ENCODE measurements around the gene FBXO44.

FBXO44 gene

GRCh38 chr1:11640101-11640500 lies 14.6 kb upstream of the FBXO44 start:
- DNase-seq (ENCODE audit: low spot score) = no peak

- DNase-seq (ENCODE audit: low spot score) = no peak
These were observed 13.7 kb upstream of the FBXO44 start for GRCh38 chr1:11640944-11641343.

GRCh38 chr1:11641776-11642305 lies 12.8 kb upstream of the FBXO44 start:
- DNase-seq (ENCODE audit: low spot score) = no peak

- DNase-seq (ENCODE audit: low spot score) = peak; percentile 59
These were observed 12.2 kb upstream of the FBXO44 start for GRCh38 chr1:11642418-11643017.

GRCh38 chr1:11643782-11644181 lies 10.9 kb upstream of the FBXO44 start:
- DNase-seq (ENCODE audit: low spot score) = no peak

GRCh38 chr1:11645270-11645669 lies 9.4 kb upstream of the FBXO44 start:
- DNase-seq (ENCODE audit: low spot score) = no peak

- DNase-seq (ENCODE audit: low spot score) = peak; percentile 69
These were observed 8.9 kb upstream of the FBXO44 start for GRCh38 chr1:11645670-11646265.

GRCh38 chr1:11646317-11646716 lies 8.4 kb upstream of the FBXO44 start:
- DNase-seq (ENCODE audit: low spot score) = no peak

GRCh38 chr1:11647333-11647732 lies 7.3 kb upstream of the FBXO44 start:
- DNase-seq (ENCODE audit: low spot score) = no peak

- no peak for DNase-seq (ENCODE audit: low spot score)
These were observed 6.6 kb upstream of the FBXO44 start for GRCh38 chr1:11648039-11648438.

- peak; percentile 15 for DNase-seq (ENCODE audit: low spot score)
These were observed 5.9 kb upstream of the FBXO44 start for GRCh38 chr1:11648732-11649158.

GRCh38 chr1:11649237-11649623 lies 5.4 kb upstream of the FBXO44 start:
- DNase-seq (ENCODE audit: low spot score) = no peak

- DNase-seq (ENCODE audit: low spot score) = no peak
These were observed 4.9 kb upstream of the FBXO44 start for GRCh38 chr1:11649624-11650330.

GRCh38 chr1:11650331-11650991 lies 4.2 kb upstream of the FBXO44 start:
- DNase-seq (ENCODE audit: low spot score) = peak; percentile 79

- DNase-seq (ENCODE audit: low spot score) = no peak
These were observed 3.7 kb upstream of the FBXO44 start for GRCh38 chr1:11651017-11651416.

GRCh38 chr1:11652203-11652780 lies 2.4 kb upstream of the FBXO44 start:
- no peak for DNase-seq (ENCODE audit: low spot score)

- peak; percentile 67 for DNase-seq (ENCODE audit: low spot score)
These were observed 1.4 kb upstream of the FBXO44 start for GRCh38 chr1:11653101-11653860.

- DNase-seq (ENCODE audit: low spot score) = no peak
These were observed 878 bp upstream of the FBXO44 start for GRCh38 chr1:11653861-11654136.

- DNase-seq (ENCODE audit: low spot score) = no peak
These were observed 497 bp downstream of the FBXO44 start for GRCh38 chr1:11654939-11655808.

- no peak for DNase-seq (ENCODE audit: low spot score)
These were observed 3.0 kb downstream of the FBXO44 start for GRCh38 chr1:11657654-11658053.

GRCh38 chr1:11658542-11658941 lies 3.9 kb downstream of the FBXO44 start:
- no peak for DNase-seq (ENCODE audit: low spot score)

Data from kidney tubule cell (primary cell).